ENCODE results near the gene CYB5R3. TPM values are rescaled to one million over a fixed set of nuclear protein-coding genes. Genes with fewer than 3 reads are reported as not detected.

The CYB5R3 gene
- total RNA-seq, 3 donors from 2014 or later: 58.5 to 74.2 (median 73.8) TPM

GRCh38 chr22:42664976-42665831 lies 16.0 kb upstream of the CYB5R3 start:
- Mint-ChIP-seq H3K27me3 (ENCODE audit: low read depth) (no peaks in the 10 kb centered on the region), H3K4me3 (no peak overlapping the region), H3K9me3 (no peaks in the 10 kb centered on the region), H3K4me1 (ENCODE audit: low read depth) (peaks cover 2% of the 10 kb centered on the region), H3K36me3 (ENCODE audit: insufficient read depth) (no peaks in the 10 kb centered on the region)
- DNase-seq: no peak
- no peak for ATAC-seq

GRCh38 chr22:42661985-42662831 lies 13.0 kb upstream of the CYB5R3 start:
- peak; percentile 92 to 95 for ATAC-seq
- peak; percentile 80 for DNase-seq
- H3K27me3 Mint-ChIP-seq (ENCODE audit: low read depth): peaks cover 4% of the 10 kb centered on the region
- no peaks in the 10 kb centered on the region for H3K36me3 Mint-ChIP-seq (ENCODE audit: insufficient read depth)
- H3K4me1 Mint-ChIP-seq (ENCODE audit: low read depth): no peaks in the 10 kb centered on the region
- no peaks in the 10 kb centered on the region for H3K9me3 Mint-ChIP-seq
- H3K4me3 Mint-ChIP-seq: peak overlapping the region; percentile 71

- no peak for ATAC-seq
- no peaks in the 10 kb centered on the region for H3K4me1 Mint-ChIP-seq (ENCODE audit: low read depth)
- H3K9me3 Mint-ChIP-seq: no peaks in the 10 kb centered on the region
- DNase-seq: no peak
- H3K27me3 Mint-ChIP-seq (ENCODE audit: low read depth): peaks cover 7% of the 10 kb centered on the region
- H3K36me3 Mint-ChIP-seq (ENCODE audit: insufficient read depth): no peaks in the 10 kb centered on the region
- H3K4me3 Mint-ChIP-seq: no peak overlapping the region
Observed at GRCh38 chr22:42656578-42656977, 7.4 kb upstream of the CYB5R3 start.

GRCh38 chr22:42655693-42656092 lies 6.5 kb upstream of the CYB5R3 start:
- H3K36me3 Mint-ChIP-seq (ENCODE audit: insufficient read depth): no peaks in the 10 kb centered on the region

GRCh38 chr22:42654436-42655073 lies 5.4 kb upstream of the CYB5R3 start:
- no peak overlapping the region for H3K4me3 Mint-ChIP-seq
- peaks cover 2% of the 10 kb centered on the region for H3K4me1 Mint-ChIP-seq (ENCODE audit: low read depth)
- DNase-seq: no peak
- no peaks in the 10 kb centered on the region for H3K9me3 Mint-ChIP-seq
- H3K27me3 Mint-ChIP-seq (ENCODE audit: low read depth): peaks cover 7% of the 10 kb centered on the region
- H3K36me3 Mint-ChIP-seq (ENCODE audit: insufficient read depth): no peaks in the 10 kb centered on the region
- no peak for ATAC-seq

More at GRCh38 chr22:42655693-42656092, 6.5 kb upstream of the CYB5R3 start:
- Mint-ChIP-seq H3K4me3 (no peak overlapping the region), H3K27me3 (ENCODE audit: low read depth) (peaks cover 7% of the 10 kb centered on the region), H3K4me1 (ENCODE audit: low read depth) (no peaks in the 10 kb centered on the region), H3K9me3 (no peaks in the 10 kb centered on the region)
- DNase-seq (no peak), ATAC-seq (no peak)

- no peak for ATAC-seq
- H3K36me3 Mint-ChIP-seq (ENCODE audit: insufficient read depth): no peaks in the 10 kb centered on the region
- H3K27me3 Mint-ChIP-seq (ENCODE audit: low read depth): peaks cover 7% of the 10 kb centered on the region
- no peak overlapping the region for H3K4me3 Mint-ChIP-seq
- H3K9me3 Mint-ChIP-seq: no peaks in the 10 kb centered on the region
- H3K4me1 Mint-ChIP-seq (ENCODE audit: low read depth): peaks cover 2% of the 10 kb centered on the region
- no peak for DNase-seq
Observed at GRCh38 chr22:42653999-42654398, 4.8 kb upstream of the CYB5R3 start.

- Mint-ChIP-seq H3K4me1 (ENCODE audit: low read depth) (peaks cover 25% of the 10 kb centered on the region), H3K36me3 (ENCODE audit: insufficient read depth) (no peaks in the 10 kb centered on the region), H3K27me3 (ENCODE audit: low read depth) (no peaks in the 10 kb centered on the region), H3K9me3 (no peaks in the 10 kb centered on the region), H3K4me3 (peak overlapping the region; percentile 27)
- DNase-seq: no peak
- ATAC-seq: no peak
Observed at GRCh38 chr22:42651134-42651533, 1.9 kb upstream of the CYB5R3 start.

- ATAC-seq (peak; percentile 75 to 78), DNase-seq (no peak)
- Mint-ChIP-seq H3K4me3 (peak overlapping the region; percentile 100), H3K36me3 (ENCODE audit: insufficient read depth) (no peaks in the 10 kb centered on the region), H3K27me3 (ENCODE audit: low read depth) (no peaks in the 10 kb centered on the region), H3K4me1 (ENCODE audit: low read depth) (peaks cover 44% of the 10 kb centered on the region), H3K9me3 (no peaks in the 10 kb centered on the region)
Observed at GRCh38 chr22:42648368-42649245, 585 bp downstream of the CYB5R3 start.

- peaks cover 44% of the 10 kb centered on the region for H3K4me1 Mint-ChIP-seq (ENCODE audit: low read depth)
Observed at GRCh38 chr22:42648017-42648367, 1.2 kb downstream of the CYB5R3 start.

GRCh38 chr22:42646569-42647525 lies 2.3 kb downstream of the CYB5R3 start:
- H3K4me3 Mint-ChIP-seq: peak overlapping the region; percentile 100

More at GRCh38 chr22:42648017-42648367, 1.2 kb downstream of the CYB5R3 start:
- Mint-ChIP-seq H3K4me3 (peak overlapping the region; percentile 100), H3K36me3 (ENCODE audit: insufficient read depth) (no peaks in the 10 kb centered on the region), H3K27me3 (ENCODE audit: low read depth) (no peaks in the 10 kb centered on the region), H3K9me3 (no peaks in the 10 kb centered on the region)
- ATAC-seq: no peak
- no peak for DNase-seq

GRCh38 chr22:42645938-42646568 lies 3.1 kb downstream of the CYB5R3 start:
- Mint-ChIP-seq H3K36me3 (ENCODE audit: insufficient read depth) (no peaks in the 10 kb centered on the region), H3K9me3 (no peaks in the 10 kb centered on the region), H3K27me3 (ENCODE audit: low read depth) (no peaks in the 10 kb centered on the region), H3K4me3 (no peak overlapping the region), H3K4me1 (ENCODE audit: low read depth) (peaks cover 44% of the 10 kb centered on the region)
- ATAC-seq (no peak), DNase-seq (no peak)

More at GRCh38 chr22:42646569-42647525, 2.3 kb downstream of the CYB5R3 start:
- peaks cover 44% of the 10 kb centered on the region for H3K4me1 Mint-ChIP-seq (ENCODE audit: low read depth)
- DNase-seq (no peak), ATAC-seq (no peak)
- no peaks in the 10 kb centered on the region for H3K36me3 Mint-ChIP-seq (ENCODE audit: insufficient read depth)
- no peaks in the 10 kb centered on the region for H3K27me3 Mint-ChIP-seq (ENCODE audit: low read depth)
- no peaks in the 10 kb centered on the region for H3K9me3 Mint-ChIP-seq

GRCh38 chr22:42645341-42645937 lies 3.8 kb downstream of the CYB5R3 start:
- H3K4me3 Mint-ChIP-seq: no peak overlapping the region
- DNase-seq (no peak), ATAC-seq (no peak)
- no peaks in the 10 kb centered on the region for H3K9me3 Mint-ChIP-seq
- peaks cover 44% of the 10 kb centered on the region for H3K4me1 Mint-ChIP-seq (ENCODE audit: low read depth)
- H3K36me3 Mint-ChIP-seq (ENCODE audit: insufficient read depth): peaks cover 2% of the 10 kb centered on the region
- H3K27me3 Mint-ChIP-seq (ENCODE audit: low read depth): no peaks in the 10 kb centered on the region

Measured in activated T-cell treated with anti-CD3 and anti-CD28 coated beads, Interleukin-2, amount 50 U/mL, for 4 hours (primary cell).